Astrocyte (in vitro differentiated cells and primary cell): ENCODE data around the gene RBAK.
"Not testable (repeated sequence)": the region's sequence is repeated elsewhere in the genome, so short reads cannot be mapped to it uniquely, and the experiment has no call there.

Source experiments
- CTCF ChIP-seq: IDR thresholded peaks from 2 replicates; pipeline ENCODE4 v1.5.1; 2011; ENCODE audit warnings: low read depth, mild to moderate bottlenecking, inconsistent platforms, low read length, moderate library complexity; ENCODE audit not compliant: insufficient read depth
- EZH2 ChIP-seq: IDR thresholded peaks from 2 replicates; pipeline ENCODE4 v1.6.1; 2012; ENCODE audit warnings: mild to moderate bottlenecking, low read length, inconsistent platforms; ENCODE audit not compliant: insufficient read depth

GRCh38 chr7:5027796-5028410 lies 17.8 kb upstream of the RBAK start:
- not testable (repeated sequence) for TF ChIP-seq CTCF, EZH2
